ENCODE results near the gene CACUL1.
"Not testable (repeated sequence)": the region's sequence is repeated elsewhere in the genome, so short reads cannot be mapped to it uniquely, and the experiment has no call there.

The CACUL1 gene

DNA sequence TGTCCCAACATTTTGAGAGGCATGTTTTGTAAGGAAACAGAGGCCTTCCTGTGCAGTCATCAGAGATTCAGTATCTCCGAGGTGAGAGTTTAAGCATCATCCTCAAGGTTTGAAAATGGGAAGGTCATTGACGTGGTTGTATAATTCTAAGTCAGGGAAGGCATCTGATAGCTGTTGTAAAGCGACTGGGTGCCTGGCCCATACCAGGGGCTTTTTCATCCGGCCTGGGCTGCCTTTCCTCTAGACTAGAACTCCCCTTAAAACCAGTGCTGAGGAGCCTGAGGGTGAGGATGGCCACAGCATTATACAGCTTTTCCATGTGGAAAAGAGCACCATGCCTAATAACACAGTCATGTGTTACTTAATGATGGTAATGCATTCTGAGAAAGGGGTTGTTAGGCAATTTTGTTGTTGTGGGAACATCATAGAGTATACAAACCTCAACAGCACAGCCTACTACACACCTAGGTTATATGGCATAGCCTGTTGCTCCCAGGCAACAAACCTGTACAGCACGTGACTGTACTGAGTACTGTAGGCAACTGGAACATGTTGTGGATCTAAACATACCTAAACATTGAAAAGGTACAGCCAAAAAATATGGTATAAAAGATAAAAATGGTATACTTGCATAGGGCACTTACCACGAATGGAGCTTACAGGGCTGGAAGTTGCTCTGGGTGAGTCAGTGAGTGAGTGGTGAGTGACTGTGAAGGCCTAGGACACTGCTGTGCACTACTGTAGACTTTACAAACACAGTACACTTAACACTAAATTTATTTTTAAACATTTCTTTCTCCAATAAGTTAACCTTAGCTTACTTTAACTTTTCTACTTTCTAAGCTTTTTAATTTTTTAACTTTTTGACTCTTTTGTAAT, 13.5 kb upstream of the CACUL1 start:
- no peak for DNase-seq (ENCODE audit: low read depth, low spot score)

DNA sequence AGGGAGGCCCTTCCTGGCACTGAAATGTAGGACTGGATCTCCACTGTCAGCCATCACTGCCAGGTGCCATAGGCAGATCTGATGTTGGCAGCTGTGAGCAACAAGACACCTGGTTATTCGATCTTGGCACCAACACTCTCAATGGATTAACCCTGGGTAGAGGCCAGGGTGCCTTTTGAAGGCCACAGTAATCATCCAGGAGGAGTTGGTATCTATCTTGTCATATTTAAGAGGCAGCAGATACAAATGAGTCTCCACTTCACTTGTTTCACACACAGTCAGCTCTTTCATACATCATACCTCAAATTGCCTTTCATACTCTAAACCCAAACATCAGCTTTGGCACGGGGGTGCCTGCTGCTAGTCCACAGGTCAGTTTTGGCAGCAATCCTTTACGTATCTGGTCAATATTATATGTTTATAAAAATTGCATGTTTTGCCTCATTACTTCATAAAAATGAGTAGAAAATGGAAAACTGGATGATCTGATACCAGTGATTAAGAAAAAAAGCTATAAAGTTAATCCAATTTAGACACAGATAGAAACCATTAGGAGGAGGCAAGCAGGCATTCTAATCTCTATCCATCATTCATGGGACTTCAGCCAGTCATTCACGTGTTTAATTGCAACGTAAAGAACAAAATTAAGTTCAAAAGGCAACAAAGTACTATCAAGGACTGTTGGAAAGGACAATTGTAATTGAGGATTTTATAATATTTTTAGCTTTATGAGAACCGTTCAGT, 12.7 kb upstream of the CACUL1 start:
- no peak for DNase-seq (ENCODE audit: low read depth, low spot score)

DNA sequence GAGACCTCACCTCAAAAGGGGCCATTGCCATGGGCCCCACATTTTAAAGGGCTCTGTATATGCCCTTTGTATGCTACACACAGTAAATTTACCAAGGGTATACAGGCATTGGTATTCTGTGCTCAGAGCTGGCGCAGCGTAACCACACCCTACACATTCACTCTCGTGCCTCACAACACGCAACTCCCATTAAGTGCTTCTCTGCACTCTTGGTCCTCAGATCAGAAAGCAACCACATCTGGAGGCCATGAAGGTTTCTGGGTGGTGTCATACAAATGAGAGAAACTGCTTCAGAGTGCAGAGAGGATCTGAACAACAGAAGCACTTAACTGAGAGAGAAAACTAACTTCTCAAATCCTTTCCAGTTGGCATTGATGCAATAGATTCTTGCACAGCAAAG, 9.4 kb upstream of the CACUL1 start:
- no peak for DNase-seq (ENCODE audit: low read depth, low spot score)

DNA sequence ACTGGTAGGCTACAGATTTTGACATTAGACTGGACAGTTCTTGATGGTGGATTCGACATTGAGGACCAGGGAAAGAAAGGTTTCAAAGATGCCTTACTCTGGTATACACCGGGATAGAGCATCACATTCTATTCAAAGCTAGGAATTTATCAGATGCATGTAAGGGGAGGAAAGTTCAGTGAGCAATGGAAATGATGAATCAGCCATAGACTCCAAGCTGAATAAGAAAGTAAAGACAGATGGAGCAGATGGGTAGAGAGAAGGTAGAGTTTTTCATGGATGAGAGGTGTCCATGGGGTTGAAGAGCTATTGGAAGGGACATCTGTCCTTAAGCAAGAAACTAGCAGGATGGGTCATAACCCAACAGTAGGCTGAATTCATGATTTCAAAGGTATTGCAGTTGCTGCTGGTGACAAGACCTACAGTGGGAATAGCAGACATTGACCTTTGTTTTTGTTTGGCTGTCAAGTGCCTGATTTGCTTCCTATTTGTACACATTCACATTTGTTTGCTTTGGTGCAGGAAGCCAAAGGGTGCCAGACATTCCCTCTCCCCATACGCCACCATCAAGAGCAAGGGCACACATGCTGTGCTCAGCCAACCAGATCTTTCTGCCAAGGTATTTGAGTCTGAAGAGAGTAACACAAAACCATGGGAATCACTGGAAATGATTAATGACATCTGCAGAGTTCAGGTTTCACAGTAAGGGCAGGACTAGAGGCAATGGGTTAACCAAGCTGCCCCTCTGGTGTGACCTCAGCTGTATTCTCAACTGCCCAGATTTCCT, 8.6 kb upstream of the CACUL1 start:
- DNase-seq (ENCODE audit: low read depth, low spot score) = no peak

DNA sequence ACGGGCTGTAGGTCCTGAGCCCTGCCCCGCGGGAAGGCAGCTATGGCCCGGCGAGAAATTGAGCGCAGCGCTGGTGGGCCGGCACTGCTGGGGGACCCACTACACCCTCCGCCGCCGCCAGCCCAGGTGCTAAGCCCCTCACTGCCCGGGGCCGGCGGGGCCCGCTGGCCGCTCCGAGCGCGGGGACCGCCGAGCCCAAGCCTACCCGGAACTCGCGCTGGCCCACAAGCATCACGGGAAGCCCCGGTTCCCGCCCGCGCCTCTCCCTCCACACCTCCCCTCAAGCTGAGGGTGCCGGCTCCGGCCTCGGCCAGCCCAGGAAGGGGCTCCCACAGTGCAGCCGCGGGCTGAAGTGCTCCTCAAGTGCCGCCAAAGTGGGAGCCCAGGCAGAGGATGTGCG, 5.5 kb upstream of the CACUL1 start:
- no peak for DNase-seq (ENCODE audit: low read depth, low spot score)

DNA sequence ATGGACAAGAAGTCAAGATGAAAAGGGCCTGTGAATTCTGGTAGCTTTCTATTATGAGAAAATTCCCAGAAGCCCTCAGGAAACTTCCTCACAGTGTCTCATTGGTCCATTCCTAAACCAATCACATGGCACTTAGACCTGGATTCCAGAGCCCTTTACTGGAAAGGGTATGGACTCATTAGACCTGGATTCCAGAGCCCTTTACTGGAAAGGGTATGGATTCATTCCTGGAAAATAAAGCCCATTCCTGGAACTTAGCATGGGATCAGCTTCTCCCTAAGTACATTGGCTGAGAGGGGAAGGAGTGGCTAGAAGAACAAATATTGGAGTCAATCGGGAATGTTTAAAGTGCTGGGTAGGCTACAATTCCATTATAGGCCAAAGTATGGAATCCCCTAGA, 3.7 kb upstream of the CACUL1 start:
- no peak for DNase-seq (ENCODE audit: low read depth, low spot score)

DNA sequence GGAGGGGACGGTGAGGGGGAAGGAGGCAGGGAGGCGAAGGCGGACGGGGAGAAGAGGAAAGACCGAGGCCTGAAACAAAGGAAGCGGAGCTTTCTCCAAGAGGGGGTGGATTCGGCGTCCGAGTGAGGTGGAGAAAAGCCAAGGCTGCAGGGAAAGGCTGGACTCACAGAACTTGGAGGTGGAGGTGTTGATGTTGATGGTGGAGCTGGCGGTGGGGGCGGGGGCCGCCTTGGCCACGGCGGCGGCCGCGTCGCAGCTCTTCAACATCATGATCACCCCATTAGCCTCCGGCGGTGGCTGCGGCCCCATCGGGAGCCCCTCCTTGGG, 578 bp downstream of the CACUL1 start:
- DNase-seq (ENCODE audit: low read depth, low spot score) = no peak

DNA sequence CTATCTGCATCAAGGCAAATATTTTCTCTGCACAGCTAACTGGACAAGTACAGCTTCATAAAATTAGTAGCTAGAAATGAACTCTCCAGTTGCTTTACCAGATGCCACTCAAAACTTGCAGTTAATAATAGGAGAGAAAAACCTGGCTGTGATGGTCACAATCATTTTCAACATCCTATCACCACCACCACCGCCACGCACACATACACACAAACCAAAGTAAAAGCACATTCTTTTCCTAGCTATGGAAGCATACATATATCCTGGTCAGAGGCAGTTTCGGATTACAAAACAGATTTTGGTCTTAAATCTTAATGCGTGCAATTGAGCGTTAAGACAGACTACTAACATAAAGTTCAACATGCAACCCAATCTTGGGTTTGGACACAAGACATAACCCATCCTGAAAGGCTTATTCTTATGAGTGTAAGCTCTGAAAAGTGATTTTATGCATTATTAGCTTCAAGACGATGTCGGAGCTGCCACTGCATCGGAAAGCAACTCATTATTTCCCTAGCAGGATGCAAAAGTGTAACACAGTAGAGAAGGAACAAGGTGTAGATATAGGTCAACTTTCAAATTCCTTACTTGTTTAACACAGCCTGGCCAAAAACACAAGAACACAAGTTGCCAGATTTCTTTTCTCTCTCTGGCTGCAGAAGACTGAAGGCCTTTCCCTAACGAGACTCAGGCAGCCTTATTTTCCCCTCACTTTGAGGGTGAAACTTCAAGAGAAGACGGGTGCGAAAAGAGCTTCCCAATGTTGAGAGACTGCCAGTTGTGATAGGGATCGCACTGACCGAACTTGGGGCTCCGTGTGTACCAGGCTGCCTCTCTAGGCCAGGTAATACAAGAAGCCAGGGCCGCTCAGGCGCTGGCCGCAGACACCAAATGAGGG, 1.2 kb downstream of the CACUL1 start:
- DNase-seq (ENCODE audit: low read depth, low spot score) = no peak

DNA sequence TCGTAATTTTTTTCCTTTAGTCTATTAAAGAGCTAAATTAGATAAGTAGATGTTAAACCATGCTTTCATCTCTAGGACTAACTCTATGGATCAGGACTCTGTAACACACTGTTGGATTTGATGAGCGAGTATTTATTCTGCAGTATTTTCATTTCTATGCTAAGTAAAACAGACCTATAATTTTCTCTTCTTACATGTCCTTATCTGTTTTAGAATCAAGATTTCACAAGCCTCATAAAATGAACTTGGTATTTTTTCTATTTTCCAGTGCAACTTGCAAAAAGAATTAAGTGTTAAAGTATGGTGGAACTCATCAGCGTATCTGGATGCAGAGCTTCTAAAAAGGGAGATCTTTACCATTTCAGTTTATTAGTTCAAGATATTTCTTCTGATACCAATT, 2.4 kb downstream of the CACUL1 start:
- no peak for DNase-seq (ENCODE audit: low read depth, low spot score)

DNA sequence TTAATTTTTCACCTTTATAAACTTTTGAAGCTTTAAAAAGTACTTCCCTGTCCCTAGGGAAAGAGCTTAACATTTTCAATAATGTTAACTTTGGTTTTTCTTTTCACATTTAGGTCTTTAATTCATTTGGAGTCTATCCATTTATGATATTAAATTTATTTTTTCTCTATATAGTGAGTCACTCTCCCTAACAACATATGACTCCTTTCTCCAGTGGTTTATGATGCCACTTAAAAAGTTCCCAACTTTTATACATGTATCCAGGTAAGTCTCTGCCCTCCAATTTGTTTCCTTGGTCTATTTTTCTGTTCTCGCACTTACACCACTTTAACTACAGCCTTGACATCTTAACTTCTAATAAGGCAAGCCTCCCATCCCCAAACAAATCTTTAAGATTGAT, 3.5 kb downstream of the CACUL1 start:
- DNase-seq (ENCODE audit: low read depth, low spot score) = no peak

DNA sequence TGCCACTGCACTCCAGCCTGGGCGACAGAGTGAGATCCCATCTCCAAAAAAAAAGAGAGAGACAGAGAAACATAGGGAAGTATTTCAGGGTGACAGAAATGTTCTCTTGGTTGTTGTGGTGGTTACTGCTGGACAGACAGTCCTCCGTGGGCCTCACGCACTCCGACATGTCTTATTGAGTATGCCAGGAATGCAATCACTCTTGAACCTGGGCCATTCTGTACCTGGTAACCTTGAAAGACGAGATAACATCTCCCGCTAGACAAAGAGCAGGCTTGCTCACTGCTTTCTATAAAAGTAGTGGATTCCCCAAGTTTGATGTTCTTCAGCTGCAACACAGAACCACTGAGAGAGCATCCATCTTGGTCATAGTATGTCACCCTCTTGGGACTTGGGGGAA, 6.7 kb downstream of the CACUL1 start:
- DNase-seq (ENCODE audit: low read depth, low spot score) = no peak

DNA sequence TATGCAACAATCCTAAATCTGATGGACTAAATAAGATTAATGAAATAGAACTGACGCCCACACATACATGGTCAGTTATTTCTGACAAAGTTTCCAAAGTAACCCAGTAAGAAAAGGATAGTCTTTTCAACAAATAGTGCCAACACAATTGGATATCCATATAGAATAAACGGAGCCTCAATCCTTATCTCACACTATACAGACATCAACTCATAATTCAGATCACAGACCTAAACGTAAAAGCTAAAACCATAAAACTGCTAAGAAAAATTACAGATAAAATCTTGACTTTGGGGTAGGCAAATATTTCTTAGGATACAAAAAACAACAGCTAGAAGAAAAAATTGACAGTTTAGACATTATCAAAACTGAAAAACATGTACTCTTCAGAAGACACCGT, 8.5 kb downstream of the CACUL1 start:
- no peak for DNase-seq (ENCODE audit: low read depth, low spot score)

DNA sequence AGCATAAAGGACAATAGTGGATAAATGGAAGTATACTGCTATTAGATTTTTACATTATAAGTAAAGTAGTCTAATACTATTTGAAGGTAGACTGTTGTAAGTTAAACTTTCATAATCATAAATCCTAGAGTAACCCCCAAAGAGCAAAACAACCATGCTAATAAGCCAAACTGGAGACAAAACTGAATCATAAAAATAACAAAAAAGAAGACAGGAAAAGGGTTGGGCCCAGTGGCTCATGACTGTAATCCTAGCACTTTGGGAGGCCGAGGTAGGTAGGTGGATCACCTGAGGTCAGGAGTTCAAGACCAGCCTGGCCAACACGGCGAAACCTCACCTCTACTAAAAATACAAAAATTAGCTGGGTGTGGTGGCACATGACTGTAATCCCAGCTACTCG, 9.7 kb downstream of the CACUL1 start:
- no peak for DNase-seq (ENCODE audit: low read depth, low spot score)

DNA sequence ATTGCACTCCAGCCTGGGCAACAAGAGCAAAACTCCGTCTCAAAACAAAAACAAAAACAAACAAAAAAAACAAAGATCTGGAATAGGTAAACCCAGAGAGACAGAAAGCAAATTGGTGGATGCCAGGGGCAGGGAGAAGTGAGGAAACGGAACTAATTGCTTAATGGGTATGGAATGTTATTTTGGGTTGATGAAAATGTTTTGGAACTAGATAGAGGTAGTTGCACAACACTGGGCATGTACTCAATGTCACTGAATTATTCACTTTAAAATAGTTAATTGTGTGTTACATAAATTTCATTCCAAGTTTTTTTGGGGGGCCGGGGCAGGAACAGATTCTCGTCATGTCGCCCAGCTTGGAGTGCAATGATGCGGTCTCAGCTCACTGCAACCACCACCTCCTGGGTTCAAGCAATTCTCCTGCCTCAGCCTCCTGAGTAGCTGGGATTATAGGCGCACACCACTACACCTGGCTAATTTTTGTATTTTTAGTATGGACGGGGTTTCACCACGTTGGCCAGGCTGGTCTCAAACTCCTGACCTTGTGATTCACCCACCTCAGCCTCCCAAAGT, 10.3 kb downstream of the CACUL1 start:
- DNase-seq (ENCODE audit: low read depth, low spot score) = not testable (repeated sequence)

DNA sequence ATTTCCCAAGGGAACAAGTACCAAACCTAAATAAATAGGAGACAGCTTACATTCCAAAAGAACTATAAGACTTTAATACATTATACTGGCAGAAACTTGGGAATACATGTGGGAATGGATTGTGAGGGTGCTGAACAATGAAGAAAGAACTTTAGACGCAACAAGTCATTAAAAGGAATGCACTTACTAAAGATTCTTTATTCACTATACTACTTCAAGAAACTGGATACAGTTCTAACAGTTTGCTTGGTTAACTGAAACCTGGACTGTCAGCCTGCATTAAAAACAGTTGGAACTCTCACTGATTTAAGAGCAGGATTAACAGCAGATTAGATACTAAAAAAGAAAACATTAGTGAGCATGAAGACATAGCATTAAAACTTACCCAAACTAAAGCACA, 12.0 kb downstream of the CACUL1 start:
- no peak for DNase-seq (ENCODE audit: low read depth, low spot score)

DNA sequence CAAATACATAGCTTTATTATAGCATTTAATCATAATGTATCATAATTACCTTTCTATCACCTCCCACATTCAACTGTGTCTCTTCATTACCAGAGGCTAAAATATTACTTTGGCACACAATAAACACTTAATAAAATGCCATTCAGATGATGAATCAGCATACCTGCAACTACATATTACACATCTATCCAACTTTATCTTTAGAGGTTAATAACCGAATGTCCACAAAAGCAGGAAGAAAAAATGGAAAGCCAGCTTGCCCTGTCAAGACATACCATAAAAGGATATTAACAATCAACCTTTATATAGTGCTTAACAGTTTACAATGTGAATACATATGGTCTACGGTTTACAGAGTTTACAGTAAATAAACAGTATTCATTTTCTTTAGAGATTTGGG, 12.7 kb downstream of the CACUL1 start:
- no peak for DNase-seq (ENCODE audit: low read depth, low spot score)

DNA sequence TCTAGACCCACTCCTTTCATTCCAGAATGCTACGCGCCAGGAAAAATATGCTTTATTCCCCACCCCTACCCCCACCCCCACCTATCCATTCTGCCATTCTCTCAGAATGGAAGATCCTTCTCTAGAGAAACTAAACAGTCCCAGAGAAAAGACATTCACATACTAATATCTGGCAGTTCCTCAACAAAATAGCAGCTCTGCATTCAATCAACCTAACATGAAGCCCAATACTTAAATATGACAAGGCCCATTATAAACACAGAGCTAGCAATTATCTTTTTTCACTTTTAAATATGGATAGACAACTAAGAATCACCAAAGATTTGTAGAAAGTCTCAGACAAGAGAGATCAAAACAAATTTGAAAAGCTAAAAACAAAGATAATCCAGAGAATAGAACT, 16.4 kb downstream of the CACUL1 start:
- no peak for DNase-seq (ENCODE audit: low read depth, low spot score)

DNA sequence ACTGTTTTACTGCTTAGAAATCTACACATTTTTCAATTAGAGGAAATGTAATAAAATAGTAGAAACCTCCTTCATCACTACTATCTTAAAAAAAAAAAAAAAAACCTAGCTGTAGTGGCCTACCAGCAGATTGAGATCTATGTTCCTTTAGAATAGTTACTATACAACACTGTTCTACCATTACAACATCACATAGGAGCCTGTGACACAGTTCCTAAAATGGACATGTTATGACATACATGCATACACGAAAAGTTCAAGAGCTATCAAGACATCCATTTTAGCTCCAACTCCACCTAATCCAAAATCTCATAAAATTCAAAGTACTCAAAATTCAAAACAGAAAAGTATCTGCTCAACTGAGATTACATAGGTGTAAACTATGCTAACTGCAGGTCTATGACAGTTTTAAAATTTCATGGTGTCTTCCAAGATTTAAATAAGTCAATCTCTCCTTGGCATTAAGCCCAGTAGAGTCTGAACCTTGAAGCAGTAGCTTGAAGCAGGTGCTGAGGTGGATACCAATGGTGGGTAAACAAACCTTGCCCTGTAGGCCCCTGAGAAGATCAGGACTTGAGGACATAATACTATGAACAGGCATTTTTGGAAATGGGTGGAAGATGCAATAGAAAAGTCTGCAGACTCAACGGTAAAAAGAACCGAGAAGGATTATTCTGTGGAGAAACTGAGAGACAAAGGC, 17.0 kb downstream of the CACUL1 start:
- DNase-seq (ENCODE audit: low read depth, low spot score) = no peak

DNA sequence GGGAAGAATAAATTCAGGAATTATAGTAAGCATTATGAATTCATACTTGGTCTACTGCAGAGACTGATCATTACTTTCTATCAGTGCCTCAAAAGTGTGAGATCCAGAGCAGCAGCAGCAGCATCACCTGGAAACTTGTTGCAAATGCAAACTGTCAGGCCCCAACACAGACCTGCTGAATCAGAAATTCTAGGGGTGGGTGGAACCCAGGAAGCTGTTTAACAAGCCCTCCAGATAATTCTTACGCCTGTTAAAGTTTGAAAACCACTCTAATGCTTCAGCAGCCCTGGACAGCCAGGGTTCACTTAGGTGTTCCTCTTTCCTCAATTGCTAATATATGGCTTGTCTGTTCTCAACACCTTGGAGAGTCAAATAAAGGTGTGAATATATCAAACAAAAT, 19.5 kb downstream of the CACUL1 start:
- DNase-seq (ENCODE audit: low read depth, low spot score) = no peak

DNA sequence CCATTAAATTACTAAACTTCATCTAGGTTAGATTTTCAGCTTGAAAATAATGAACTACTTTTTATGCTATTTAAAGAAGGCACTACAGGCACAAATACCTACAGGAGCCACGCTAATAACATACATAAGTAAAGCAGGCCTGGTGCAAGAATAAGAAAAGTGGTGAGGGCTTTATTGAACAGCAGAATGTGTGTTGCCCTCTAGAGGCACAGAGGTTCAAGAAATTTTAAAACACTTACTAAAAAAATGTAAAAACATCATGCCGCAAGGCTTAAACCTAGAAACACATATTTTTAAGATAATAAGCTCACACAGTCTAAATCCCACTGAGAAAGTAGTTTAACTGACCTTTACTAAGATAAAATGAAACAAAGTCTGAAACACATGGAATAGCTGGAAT, 20.3 kb downstream of the CACUL1 start:
- DNase-seq (ENCODE audit: low read depth, low spot score) = no peak
